Prostate gland (tissue), 2 donors: ENCODE data around the gene ARSG. TPM values are rescaled to one million over a fixed set of nuclear protein-coding genes. Genes with fewer than 3 reads are reported as not detected.

Source experiments
- DNase-seq: peaks from one replicate; pipeline ENCODE4 v3.0.0-alpha.2; 2019; ENCODE audit warnings: low spot score
- H3K27ac ChIP-seq, 2 donors: fragments of 200-600 bp; sonication (generic); 2 replicates each; pipeline ENCODE4 v1.5.1; 2017 to 2019
- H3K27me3 ChIP-seq: fragments of 200-600 bp; sonication (generic); replicated peaks from 2 replicates; pipeline ENCODE4 v1.5.1; 2019; ENCODE audit not compliant: insufficient read depth
- H3K36me3 ChIP-seq, 2 donors: fragments of 200-600 bp; sonication (generic); 1 replicate in 1 of 2; 2 replicates in 1 of 2; pipeline versions ENCODE4 v1.5.1 to v1.8.1; 2017 to 2019
- H3K4me1 ChIP-seq: fragments of 200-600 bp; sonication (generic); replicated peaks from 2 replicates; pipeline ENCODE4 v1.5.1; 2019
- H3K4me3 ChIP-seq, 2 donors: fragments of 200-600 bp; sonication (generic); 2 replicates each; pipeline ENCODE4 v1.5.1; 2017 to 2019
- H3K9me3 ChIP-seq: fragments of 200-600 bp; sonication (generic); 2 replicates; pipeline ENCODE4 v1.5.1; 2017
- POLR2A ChIP-seq: fragments of 450-650 bp; IDR thresholded peaks from one replicate; pipeline ENCODE4 v1.6.1; 2016; ENCODE audit warnings: antibody characterized with exemption, mild to moderate bottlenecking
- POLR2AphosphoS5 ChIP-seq: sonication (generic); formaldehyde crosslinking; IDR thresholded peaks from one replicate; pipeline ENCODE4 v1.6.1; 2017; ENCODE audit warnings: antibody characterized with exemption
- whole genome bisulfite sequencing: methylation state at CpG from one replicate; pipeline ENCODE4 v1.1.5; 2018; 5-methylcytosine and 5-hydroxymethylcytosine counted together
- intact Hi-C: fragments of 100-400 bp; cut with DNase I; formaldehyde crosslinking; loops from one replicate; pipeline ENCODE4 v1.14.2; 2022
- total RNA-seq, 2 donors: library from RNA; depleted of rRNA; stranded (reverse); fragments of >200 nt; gene quantifications; one replicate each; pipeline ENCODE4 v1.1.0, GENCODE V29; 2016
- TF ChIP-seq, protein P1 (sequence below), 4 experiments: fragments of 200-600 bp in 2 of 4; fragments of 450-650 bp in 2 of 4; sonication (generic) in 2 of 4; IDR thresholded peaks; 1 replicate in 3 of 4; 2 replicates in 1 of 4; pipeline ENCODE4 v1.5.1; 2016 to 2019; ENCODE audit warnings: antibody characterized with exemption in 4 of 4, mild to moderate bottlenecking in 2 of 4, moderate library complexity in 2 of 4

ARSG gene
- total RNA-seq, 2 donors from 2014 or later = 1.5 to 8.3 TPM

DNA sequence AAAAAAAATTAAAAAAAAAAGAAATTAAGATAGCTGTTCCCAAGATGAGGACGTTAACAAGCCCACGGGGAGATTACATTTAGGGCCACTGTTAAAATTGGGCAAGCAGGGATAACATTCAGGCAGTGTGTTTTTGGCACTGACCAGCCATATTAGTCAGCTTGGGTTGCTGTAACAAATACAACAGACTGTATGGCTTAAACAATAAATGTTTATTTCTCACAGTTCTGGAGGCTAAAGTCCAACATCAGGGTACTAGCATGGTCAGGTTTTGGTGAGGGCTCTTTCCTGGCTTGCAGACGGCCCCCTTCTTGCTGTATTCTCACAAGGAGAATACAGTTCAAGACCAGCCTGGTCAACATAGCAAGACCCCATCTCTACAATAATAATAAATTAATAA is 31.3 kb downstream of the ARSG start:
- TF ChIP-seq, protein P1, sequence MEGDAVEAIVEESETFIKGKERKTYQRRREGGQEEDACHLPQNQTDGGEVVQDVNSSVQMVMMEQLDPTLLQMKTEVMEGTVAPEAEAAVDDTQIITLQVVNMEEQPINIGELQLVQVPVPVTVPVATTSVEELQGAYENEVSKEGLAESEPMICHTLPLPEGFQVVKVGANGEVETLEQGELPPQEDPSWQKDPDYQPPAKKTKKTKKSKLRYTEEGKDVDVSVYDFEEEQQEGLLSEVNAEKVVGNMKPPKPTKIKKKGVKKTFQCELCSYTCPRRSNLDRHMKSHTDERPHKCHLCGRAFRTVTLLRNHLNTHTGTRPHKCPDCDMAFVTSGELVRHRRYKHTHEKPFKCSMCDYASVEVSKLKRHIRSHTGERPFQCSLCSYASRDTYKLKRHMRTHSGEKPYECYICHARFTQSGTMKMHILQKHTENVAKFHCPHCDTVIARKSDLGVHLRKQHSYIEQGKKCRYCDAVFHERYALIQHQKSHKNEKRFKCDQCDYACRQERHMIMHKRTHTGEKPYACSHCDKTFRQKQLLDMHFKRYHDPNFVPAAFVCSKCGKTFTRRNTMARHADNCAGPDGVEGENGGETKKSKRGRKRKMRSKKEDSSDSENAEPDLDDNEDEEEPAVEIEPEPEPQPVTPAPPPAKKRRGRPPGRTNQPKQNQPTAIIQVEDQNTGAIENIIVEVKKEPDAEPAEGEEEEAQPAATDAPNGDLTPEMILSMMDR (IDR thresholded peaks at IDR 0.05) = no peak
- no peak for TF ChIP-seq POLR2AphosphoS5
- WGBS = 61% methylated on average over 3 of the region's 3 CpGs
- no peak for DNase-seq

DNA sequence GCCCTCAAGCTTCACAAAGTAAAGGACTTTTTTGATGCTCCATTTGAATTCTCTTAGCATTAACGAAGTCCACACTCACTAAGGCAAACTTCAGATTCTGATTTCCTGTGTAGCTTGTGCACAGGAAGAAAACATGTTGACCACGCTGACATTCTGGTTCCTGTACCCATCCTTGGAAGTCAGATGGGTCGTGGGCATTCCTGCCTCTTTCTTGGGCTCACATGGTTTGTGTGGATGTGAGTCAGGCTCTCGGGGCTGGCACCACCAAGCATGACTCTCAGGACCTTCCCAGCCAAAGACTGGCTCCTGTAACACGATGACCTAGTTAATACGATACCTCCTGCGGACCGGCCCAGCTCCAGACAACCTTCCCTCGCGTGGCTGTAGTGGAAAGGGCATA is 32.8 kb downstream of the ARSG start:
- 91% methylated on average over 10 of the region's 10 CpGs for WGBS
- TF ChIP-seq, protein P1 (IDR thresholded peaks at IDR 0.05) = no peak
- no peak for TF ChIP-seq POLR2A
- TF ChIP-seq POLR2AphosphoS5 = no peak
- Histone ChIP-seq H3K4me1 (no peaks in the 10 kb centered on the region), H3K27me3 (no peaks in the 10 kb centered on the region), H3K4me3 (no peak overlapping the region), H3K9me3 (no peaks in the 10 kb centered on the region), H3K36me3 (no peaks in the 10 kb centered on the region), H3K27ac (no peak overlapping the region)
- DNase-seq = no peak
- intact Hi-C loops = no loop called here

More for the DNA sequence above, 31.3 kb downstream of the ARSG start:
- Histone ChIP-seq H3K27me3 (no peaks in the 10 kb centered on the region), H3K4me3 (no peak overlapping the region), H3K27ac (no peak overlapping the region), H3K36me3 (no peaks in the 10 kb centered on the region), H3K4me1 (no peaks in the 10 kb centered on the region), H3K9me3 (no peaks in the 10 kb centered on the region)
- intact Hi-C loops = no loop called here

DNA sequence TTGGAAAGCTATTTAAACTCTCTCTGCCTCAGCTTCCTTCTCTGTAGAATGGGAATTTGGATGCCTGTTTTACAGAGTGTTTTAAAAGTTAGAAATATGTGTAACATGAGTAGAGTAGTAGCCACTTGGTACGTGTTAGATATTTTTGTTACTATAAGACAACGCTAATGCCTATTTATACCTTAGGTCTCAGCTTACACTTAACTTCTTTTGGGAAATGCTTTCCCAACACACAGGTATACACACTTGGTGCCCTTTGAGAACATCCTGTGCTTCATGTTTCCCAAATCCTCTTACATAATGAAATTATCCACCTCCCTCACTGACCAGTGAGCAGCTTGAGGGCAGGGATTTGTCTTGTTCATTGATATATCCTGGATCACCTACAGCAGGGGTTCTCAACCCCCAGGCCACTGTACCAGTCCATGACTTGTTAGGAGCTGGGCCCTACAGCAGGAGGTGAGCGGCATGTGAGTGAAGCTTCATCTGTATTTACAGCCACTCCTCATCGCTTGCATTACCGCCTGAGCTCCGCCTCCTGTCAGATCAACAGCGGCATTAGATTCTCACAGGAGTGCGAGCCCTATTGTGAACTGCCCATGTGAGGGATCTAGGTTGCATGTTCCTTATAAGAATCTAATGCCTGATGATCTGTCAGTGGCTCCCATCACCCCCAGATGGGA is 33.5 kb downstream of the ARSG start:
- no peaks in the 10 kb centered on the region for H3K36me3 ChIP-seq
- H3K4me1 ChIP-seq = no peaks in the 10 kb centered on the region
- TF ChIP-seq POLR2A (no peak), POLR2AphosphoS5 (no peak)
- TF ChIP-seq, protein P1 (IDR thresholded peaks at IDR 0.05) = no peak
- no peak overlapping the region for H3K4me3 ChIP-seq
- no peak for DNase-seq
- intact Hi-C loops = no loop called here
- WGBS = 95% methylated on average over 8 of the region's 8 CpGs
- no peaks in the 10 kb centered on the region for H3K9me3 ChIP-seq
- no peaks in the 10 kb centered on the region for H3K27me3 ChIP-seq
- H3K27ac ChIP-seq = no peak overlapping the region

DNA sequence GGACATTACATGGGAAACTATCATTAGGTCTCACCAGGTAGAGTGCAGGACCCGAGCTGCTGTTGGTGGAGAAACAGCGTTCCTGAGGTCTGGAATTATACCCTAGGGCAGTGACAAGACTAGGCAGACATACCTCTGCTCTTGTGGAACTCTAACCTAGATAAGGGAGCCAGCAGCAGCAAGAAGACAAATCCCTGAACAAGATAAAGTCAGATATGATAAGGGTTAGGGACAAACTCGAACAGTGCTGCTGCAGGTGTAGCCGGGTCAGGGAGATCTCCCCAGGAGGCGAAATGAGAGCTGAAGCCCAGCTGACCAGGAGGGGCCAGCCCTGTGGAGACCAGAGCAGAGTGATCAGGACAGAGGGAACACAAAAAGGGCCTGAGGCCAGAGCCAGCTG is 34.7 kb downstream of the ARSG start:
- no peak overlapping the region for H3K27ac ChIP-seq
- no peaks in the 10 kb centered on the region for H3K9me3 ChIP-seq
- intact Hi-C loops = no loop called here
- H3K4me1 ChIP-seq = no peaks in the 10 kb centered on the region
- H3K27me3 ChIP-seq = no peaks in the 10 kb centered on the region
- DNase-seq = no peak
- H3K4me3 ChIP-seq = no peak overlapping the region
- TF ChIP-seq, protein P1 (IDR thresholded peaks at IDR 0.05) = no peak
- TF ChIP-seq POLR2A (no peak), POLR2AphosphoS5 (no peak)
- H3K36me3 ChIP-seq = no peaks in the 10 kb centered on the region
- WGBS = 62% methylated on average over 5 of the region's 5 CpGs

DNA sequence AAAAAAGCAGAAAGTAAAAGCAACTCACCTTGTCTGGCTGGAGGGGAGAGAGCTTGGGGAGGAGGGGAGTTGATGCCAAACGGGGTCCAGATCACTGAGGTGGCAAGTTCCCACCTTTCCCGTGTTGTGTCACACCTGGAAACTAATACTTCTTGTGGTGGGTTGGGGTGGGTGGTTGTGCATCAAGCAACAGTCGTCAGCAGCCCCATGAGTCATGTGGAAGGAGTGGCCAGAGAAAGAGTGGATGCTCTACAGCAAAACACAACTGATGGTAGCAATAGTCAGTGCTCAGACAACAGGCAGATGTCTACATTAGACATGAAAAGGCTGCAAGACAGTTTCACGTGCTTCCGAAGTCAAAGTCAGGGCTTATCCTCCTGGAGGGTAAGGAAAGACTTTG is 35.4 kb downstream of the ARSG start:
- no peaks in the 10 kb centered on the region for H3K4me1 ChIP-seq
- no peaks in the 10 kb centered on the region for H3K36me3 ChIP-seq
- DNase-seq = no peak
- H3K4me3 ChIP-seq = no peak overlapping the region
- intact Hi-C loops = no loop called here
- 81% methylated on average over 5 of the region's 5 CpGs for WGBS
- H3K9me3 ChIP-seq = no peaks in the 10 kb centered on the region
- H3K27me3 ChIP-seq = no peaks in the 10 kb centered on the region
- TF ChIP-seq, protein P1 (IDR thresholded peaks at IDR 0.05) = no peak
- no peak for TF ChIP-seq POLR2AphosphoS5
- H3K27ac ChIP-seq = no peak overlapping the region
